ACHN (cell line): ENCODE results near the gene TBC1D9.

Source experiments
- DNase-seq: peaks from one replicate; pipeline ENCODE4 v3.0.0-alpha.2; 2015
- in situ Hi-C: cut with HindIII; loops from 2 replicates; pipeline ENCODE4 v1.10.0; 2017; ENCODE audit warnings: low sequenced_read_pairs, low pct_ligation_motif_present, low pct_unique_long_range_greater_than_20kb

TBC1D9 gene

DNA sequence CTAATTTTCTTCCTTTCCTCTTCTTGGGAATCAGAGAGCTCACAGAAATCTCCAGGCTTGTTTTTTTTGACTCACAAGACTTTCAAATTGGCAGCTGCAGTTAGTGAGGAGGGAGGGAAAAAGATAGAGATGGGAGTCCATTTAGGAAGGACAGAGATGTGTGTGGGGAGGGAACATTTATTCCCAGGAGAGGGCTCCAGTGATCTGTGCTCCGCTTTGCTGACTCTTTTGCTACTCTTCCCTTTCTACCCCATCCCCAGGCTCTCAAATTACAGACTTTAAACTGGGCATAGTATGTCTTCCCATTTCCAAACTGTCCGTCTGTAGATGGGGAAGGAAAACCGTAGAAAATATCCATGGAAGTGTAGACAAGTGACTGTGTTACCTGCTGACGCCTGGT is 148.3 kb downstream of the TBC1D9 start:
- in situ Hi-C loops = no loop called here
- DNase-seq = no peak

DNA sequence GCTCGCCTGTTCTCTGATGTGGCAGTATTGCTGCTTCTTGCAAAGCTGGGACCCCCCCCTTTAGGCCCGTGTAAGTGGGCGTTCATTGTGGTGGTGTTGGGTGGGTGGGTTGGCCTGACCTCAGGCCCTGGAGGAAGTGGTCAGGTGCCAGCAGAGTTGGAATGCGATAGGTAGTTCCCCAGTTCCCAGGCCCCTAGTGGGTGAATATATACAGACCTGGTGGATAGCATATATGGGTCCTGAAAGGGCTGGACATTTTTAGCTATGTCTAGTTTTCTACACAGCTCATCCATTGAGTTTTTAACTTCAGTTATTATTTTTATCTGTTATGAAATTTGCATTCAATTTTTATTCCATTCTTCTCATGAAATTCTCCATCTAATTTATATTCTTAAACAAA is 151.6 kb downstream of the TBC1D9 start:
- in situ Hi-C loops = no loop called here
- no peak for DNase-seq

DNA sequence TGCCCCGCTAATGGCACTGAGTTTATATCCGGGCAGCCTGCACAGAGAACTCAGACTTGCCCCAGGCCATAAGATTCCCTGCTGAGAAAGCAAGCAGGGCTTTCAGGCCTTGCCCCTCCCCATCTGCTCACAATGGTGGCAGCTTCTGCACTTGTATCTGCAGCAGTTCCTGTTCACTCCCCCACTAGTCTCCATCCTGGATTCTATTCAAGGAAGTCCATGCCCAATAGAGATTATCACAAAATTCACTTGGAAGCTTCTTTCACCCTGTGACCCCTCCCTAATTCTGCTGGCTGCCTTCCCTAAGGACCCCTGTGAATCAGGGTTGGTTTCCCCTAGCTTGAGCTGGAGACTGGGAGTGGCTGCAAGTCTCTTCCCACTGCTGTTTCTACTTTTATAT is 152.9 kb downstream of the TBC1D9 start:
- in situ Hi-C loops = no loop called here
- no peak for DNase-seq

DNA sequence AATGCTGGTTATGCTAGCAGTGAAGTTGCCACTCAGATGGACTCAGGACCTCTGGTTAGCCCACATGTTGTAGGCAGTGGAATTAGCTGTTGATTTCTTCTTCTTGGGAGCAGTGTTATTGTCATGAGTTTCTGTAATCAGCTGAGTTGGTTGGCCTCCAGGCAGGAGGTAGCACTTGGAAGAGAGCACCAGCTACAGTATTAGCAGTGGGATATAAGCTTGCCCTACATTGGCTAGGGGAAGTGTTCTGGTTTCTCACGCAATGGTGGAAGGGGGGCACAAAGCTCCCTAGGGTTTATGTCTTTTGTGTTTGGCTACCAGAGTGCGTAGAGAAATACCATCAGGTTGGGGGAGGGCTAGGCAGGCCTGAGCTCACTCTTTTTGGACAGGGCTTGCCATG is 153.5 kb downstream of the TBC1D9 start:
- in situ Hi-C loops = no loop called here
- no peak for DNase-seq

DNA sequence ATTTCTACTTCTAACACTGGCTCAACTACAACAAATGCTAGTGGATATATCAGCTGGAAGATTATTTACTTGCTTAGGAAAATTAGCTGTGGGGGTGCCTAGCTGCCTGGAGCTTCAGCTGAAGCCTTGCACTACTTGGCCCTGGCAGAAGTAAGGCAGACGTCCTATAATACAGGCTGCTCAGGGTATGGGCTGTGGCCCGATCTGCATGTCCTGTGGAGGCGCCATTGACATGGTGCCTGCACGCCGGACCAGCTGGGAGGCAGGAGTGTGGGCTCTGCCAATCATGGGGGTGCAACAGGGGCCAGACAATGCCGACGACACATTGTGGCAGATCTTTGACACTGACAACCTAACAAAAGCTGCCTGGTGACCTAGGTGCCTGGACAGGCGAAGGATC is 155.8 kb downstream of the TBC1D9 start:
- in situ Hi-C loops = no loop called here
- no peak for DNase-seq

DNA sequence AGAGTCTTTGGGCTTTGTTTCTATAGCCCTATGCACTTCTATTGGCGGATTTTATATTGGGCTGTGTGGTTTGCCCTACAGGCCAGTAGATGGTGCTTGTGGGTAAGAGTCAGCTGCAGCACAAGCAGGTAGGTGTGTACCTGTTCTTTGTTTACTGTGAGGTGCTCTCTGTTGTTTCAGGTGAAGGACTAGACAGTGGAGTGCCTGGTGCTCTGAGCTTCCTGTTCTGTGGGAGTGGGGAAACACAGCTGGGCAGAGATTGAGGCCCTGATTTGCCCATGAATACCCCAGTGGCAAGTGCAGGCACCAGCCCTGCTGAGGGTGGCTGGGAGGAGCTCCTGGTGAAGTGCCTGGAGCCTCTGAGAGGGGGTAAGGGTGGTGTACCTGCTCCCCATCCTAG is 161.1 kb downstream of the TBC1D9 start:
- peak; percentile 19 for DNase-seq
- in situ Hi-C loops = no loop called here

DNA sequence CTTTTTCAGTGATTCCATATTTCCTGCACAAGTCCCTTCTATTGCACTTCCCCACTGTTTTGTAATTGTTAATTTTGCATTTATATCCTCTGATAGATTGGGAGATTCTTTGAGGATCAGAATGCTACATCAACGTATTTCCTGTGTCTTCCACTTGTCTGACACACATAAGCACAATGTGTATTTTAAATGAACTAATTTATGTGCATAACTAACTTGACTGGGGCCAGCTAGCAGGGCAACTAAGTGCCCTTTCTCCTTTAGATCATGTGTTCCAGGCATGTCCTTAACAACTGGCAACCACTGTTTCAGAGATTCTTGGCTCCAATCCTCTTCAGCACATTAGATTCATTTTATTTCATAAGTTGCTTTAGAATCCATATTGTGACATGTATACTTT is 171.7 kb downstream of the TBC1D9 start:
- DNase-seq = no peak
- in situ Hi-C loops = no loop called here

DNA sequence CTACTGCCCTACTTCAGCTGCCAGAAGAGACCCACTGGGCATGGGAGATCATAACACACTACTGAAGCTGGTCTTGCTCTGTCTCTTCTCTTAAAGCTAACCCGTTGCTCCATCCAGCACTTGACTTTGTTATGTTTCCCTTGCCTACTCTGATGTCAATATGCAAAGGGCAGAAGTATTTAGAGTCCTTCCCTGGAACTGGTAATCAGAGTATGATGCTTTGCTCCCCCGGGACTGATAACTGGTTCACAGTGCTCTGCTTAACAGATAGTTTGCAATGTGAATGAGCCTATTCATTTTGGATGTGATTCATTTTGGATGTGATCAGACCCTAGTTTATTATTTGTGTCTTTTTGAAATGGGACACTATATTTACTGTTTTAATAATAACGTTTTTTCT is 175.1 kb downstream of the TBC1D9 start:
- no peak for DNase-seq
- in situ Hi-C loops = no loop called here

DNA sequence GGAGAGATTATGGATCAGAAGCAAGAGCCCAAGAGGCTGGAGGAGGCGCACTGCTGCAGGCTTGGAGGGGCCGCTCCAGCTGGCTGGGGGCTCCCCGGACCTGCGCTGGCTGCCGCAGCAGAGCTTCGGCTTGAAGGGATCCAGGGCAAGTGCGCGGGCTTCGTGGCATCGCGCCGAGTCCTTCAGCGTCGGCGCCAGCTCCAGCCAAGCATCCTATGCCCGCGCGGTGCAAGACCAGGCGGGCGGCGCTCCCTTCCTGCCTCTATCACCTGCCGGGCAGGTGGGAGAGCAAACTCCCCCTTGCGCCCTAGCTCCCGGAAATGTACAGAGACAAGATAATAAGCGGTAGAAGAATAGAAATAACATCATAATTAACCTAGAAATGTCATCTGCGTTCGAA is 176.9 kb downstream of the TBC1D9 start:
- DNase-seq = no peak
- in situ Hi-C loops = no loop called here

DNA sequence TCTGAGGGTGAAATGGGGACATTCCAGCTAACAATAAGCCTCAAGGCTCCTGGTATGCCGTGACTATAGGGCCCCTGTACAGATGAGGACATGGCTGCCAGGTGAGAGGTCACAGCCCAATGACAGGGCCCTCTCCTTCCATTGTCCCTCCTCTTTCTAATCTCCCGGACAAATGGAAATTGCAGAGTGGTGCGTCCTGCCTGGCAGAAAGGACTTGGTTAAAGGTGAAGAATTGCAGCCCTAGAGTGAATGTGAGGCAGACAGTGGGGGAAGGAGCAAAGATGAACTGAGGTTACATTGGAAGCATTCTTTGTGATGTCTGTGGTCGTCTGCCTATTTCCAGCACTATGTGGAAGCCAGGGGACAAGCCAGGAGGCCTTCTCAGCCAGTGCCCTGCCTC is 180.7 kb downstream of the TBC1D9 start:
- in situ Hi-C loops = no loop called here
- no peak for DNase-seq

DNA sequence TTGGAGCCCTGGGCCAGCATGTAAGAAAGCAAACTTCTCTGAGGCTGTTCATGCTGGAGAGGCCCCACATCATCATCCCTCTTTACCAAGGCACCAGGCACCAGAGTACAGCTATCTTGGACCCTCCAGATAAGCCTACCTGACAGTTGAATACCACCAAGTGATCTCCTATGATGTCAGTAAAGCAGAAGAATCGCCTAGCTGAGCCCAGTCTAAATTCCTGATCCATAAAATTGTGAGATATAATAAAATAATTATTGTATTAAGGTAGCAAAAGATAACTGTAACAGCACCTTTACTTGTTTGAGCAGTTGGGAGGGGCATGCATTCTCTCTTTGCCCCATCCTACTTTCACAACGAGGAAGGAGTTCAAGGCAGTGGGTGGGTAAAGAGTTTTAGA is 184.6 kb downstream of the TBC1D9 start:
- in situ Hi-C loops = no loop called here
- DNase-seq = no peak
